ENCODE results near the gene ZMYND12. TPM values are rescaled to one million over a fixed set of nuclear protein-coding genes. Genes with fewer than 3 reads are reported as not detected.

ZMYND12 gene
- total and polyA plus RNA-seq, 7 donors, result 0.54 to 10.9 (median 1.0) TPM

DNA sequence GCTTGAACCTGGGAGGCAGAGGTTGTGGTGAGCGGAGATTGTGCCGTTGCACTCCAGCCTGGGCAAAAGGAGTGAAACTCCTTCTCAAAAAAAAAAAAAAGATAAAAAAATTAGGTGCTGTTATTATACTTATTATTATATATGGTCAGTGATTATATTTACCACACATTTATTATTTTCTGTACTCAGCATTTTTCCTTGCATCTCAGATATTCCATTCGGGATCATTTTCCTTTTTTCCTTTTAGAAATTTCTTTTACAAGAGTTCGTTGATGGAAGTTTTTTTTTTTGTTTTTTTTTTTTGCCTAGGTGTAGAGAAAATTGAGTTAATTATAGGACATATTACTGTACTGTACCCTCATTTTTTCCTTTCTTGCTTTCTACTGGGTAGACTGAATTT, 20.8 kb upstream of the ZMYND12 start:
- H3K36me3 ChIP-seq, result peaks cover 0 to 8% (median 0%) of the 10 kb centered on the region in 4 donors
- intact Hi-C loops (cut with DNase I), result no loop called here
- no peaks in the 10 kb centered on the region for H3K4me1 ChIP-seq
- H3K27me3 ChIP-seq, result no peaks in the 10 kb centered on the region
- no peak overlapping the region for H3K27ac ChIP-seq
- 90 to 92% methylated on average over 4 of the region's 4 CpGs for WGBS, 2 donors
- H3K4me3 ChIP-seq, result no peak overlapping the region
- TF ChIP-seq POLR2A (IDR thresholded peaks at IDR 0.05) (no peak), CTCF (IDR thresholded peaks at IDR 0.05) (no peak), EP300 (IDR thresholded peaks at IDR 0.05) (no peak)
- no peak for DNase-seq
- H3K9me3 ChIP-seq, result no peaks in the 10 kb centered on the region

DNA sequence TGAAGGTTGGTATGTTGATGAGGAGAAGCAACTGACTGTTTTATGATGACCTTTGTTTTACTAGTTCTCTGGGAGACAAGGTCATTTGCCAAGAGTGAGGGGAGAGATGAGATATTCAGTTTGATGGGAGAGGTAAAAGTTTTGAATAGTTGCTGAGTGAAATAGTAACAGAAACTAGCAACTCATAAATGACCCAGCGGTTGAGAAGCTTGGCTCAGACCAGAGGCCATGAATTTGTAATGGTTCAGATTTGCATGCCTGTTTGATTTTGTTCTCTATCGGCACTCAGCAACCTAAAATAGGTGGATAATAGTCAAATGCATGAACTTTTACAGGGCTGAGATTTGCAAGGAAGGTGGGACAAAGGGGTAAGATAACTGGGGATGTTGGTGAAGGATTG, 13.9 kb upstream of the ZMYND12 start:
- 89 to 92% methylated on average over 2 of the region's 2 CpGs for WGBS, 2 donors
- TF ChIP-seq EP300 (IDR thresholded peaks at IDR 0.05), result no peak
- no peak for TF ChIP-seq POLR2AphosphoS5 (IDR thresholded peaks at IDR 0.05)
- TF ChIP-seq CTCF (IDR thresholded peaks at IDR 0.05), result no peak
- TF ChIP-seq POLR2A (IDR thresholded peaks at IDR 0.05), result no peak
- H3K27ac ChIP-seq, result no peak overlapping the region
- H3K36me3 ChIP-seq, result no peaks in the 10 kb centered on the region
- H3K4me1 ChIP-seq, result no peaks in the 10 kb centered on the region
- no peaks in the 10 kb centered on the region for H3K9me3 ChIP-seq
- H3K4me3 ChIP-seq, result no peak overlapping the region
- H3K27me3 ChIP-seq, result no peaks in the 10 kb centered on the region
- DNase-seq, result no peak
- intact Hi-C loops (cut with DNase I), result no loop called here

DNA sequence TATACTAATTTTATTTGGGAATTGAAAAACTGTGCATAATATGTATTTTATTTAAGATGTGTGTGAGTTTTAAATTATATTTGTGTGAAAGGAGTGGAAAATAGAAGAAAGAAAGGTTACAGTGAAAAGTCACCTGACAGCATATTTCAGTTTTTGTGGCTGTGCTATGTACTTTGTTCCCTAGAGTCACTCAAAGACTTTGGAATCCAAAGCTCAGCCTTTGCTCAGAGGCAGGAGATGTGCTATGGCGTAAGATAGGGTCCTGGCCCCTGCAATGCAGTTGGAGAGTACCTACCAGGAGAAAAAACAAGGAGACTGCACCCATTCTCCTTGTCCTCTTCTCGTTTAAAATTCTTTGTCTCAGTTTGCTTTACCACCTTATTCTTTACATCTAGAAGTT, 10.2 kb upstream of the ZMYND12 start:
- DNase-seq, result no peak
- intact Hi-C loops (cut with DNase I), result no loop called here
- WGBS, 2 donors, result 80 to 90% methylated on average over 2 of the region's 2 CpGs
- TF ChIP-seq POLR2A (IDR thresholded peaks at IDR 0.05) (no peak), CTCF (IDR thresholded peaks at IDR 0.05) (no peak), POLR2AphosphoS5 (IDR thresholded peaks at IDR 0.05) (no peak), EP300 (IDR thresholded peaks at IDR 0.05) (no peak)
- H3K36me3 ChIP-seq, result peaks cover 0 to 4% (median under 1%) of the 10 kb centered on the region in 4 donors
- no peaks in the 10 kb centered on the region for H3K27me3 ChIP-seq
- H3K9me3 ChIP-seq, result no peaks in the 10 kb centered on the region
- no peak overlapping the region for H3K27ac ChIP-seq
- no peak overlapping the region for H3K4me3 ChIP-seq
- H3K4me1 ChIP-seq, result peaks cover 0 to 18% (median 14%) of the 10 kb centered on the region in 4 donors

GRCh38 chr1:42463921-42464320, 8.1 kb upstream of the ZMYND12 start:
- Histone ChIP-seq H3K36me3 (peaks cover 0 to 25% (median 7%) of the 10 kb centered on the region in 4 donors), H3K27ac (no peak overlapping the region), H3K4me1 (peaks cover 0 to 18% (median 14%) of the 10 kb centered on the region in 4 donors), H3K4me3 (peak overlapping the region in 3 of 4 donors; percentile 71 to 86 (median 73)), H3K9me3 (no peaks in the 10 kb centered on the region), H3K27me3 (no peaks in the 10 kb centered on the region)
- no peak for DNase-seq
- intact Hi-C loops (cut with DNase I), result loop anchor here (5.0 kb wide), 1 partner anchor 218 kb away; the partner anchor contains the start of gene YBX1
- TF ChIP-seq POLR2AphosphoS5 (IDR thresholded peaks at IDR 0.05) (no peak), POLR2A (IDR thresholded peaks at IDR 0.05) (no peak), CTCF (IDR thresholded peaks at IDR 0.05) (no peak), EP300 (IDR thresholded peaks at IDR 0.05) (no peak)
- 82 to 85% methylated on average over 3 of the region's 3 CpGs for WGBS, 2 donors

Measured in sigmoid colon (tissue), 7 donors.